ENCODE data around the gene CR1. TPM values are rescaled to one million over a fixed set of nuclear protein-coding genes. Genes with fewer than 3 reads are reported as not detected.
"Not testable (repeated sequence)": the region's sequence is repeated elsewhere in the genome, so short reads cannot be mapped to it uniquely, and the experiment has no call there.

CR1 gene
- total RNA-seq, 1 donor from 2014 or later = not detected

GRCh38 chr1:207503950-207504349, 8.0 kb downstream of the CR1 start:
- DNase-seq (ENCODE audit: low read depth) = no peak

- DNase-seq (ENCODE audit: low read depth) = no peak
Observed at GRCh38 chr1:207504438-207504837, 8.5 kb downstream of the CR1 start.

- no peak for DNase-seq (ENCODE audit: low read depth)
Observed at GRCh38 chr1:207510444-207510843, 14.5 kb downstream of the CR1 start.

GRCh38 chr1:207514890-207515289, 18.9 kb downstream of the CR1 start:
- DNase-seq (ENCODE audit: low read depth) = no peak

GRCh38 chr1:207516729-207517128, 20.8 kb downstream of the CR1 start:
- DNase-seq (ENCODE audit: low read depth) = no peak

DNA sequence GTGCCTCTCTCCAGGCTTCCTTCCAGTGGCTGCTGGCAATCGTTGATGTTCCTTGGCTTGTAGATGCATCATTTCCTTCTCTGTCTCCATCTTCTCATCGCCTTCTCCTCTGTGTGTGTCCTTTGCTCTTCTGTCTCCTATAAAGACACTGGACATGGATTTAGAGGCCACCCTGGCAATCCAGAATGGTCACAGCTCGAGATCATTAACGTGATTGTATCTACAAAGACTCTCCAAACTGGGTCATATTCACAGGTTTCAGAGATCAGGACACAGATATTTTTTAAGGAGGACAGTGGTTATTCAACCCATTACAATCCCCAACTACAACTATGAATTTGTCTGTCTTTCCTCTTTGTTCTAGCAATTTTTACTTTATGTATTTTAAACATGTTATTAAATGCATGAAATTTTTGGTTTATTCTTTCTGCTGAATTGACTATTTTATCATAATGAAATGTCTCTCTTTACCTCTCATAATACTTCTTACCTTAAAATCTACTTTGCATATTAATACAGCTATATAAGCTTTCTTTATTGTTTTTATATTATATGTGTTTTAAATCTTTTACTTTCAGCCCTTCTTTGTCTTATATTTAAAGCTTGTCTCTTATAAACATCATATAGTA, 22.8 kb downstream of the CR1 start:
- DNase-seq (ENCODE audit: low read depth) = no peak

DNA sequence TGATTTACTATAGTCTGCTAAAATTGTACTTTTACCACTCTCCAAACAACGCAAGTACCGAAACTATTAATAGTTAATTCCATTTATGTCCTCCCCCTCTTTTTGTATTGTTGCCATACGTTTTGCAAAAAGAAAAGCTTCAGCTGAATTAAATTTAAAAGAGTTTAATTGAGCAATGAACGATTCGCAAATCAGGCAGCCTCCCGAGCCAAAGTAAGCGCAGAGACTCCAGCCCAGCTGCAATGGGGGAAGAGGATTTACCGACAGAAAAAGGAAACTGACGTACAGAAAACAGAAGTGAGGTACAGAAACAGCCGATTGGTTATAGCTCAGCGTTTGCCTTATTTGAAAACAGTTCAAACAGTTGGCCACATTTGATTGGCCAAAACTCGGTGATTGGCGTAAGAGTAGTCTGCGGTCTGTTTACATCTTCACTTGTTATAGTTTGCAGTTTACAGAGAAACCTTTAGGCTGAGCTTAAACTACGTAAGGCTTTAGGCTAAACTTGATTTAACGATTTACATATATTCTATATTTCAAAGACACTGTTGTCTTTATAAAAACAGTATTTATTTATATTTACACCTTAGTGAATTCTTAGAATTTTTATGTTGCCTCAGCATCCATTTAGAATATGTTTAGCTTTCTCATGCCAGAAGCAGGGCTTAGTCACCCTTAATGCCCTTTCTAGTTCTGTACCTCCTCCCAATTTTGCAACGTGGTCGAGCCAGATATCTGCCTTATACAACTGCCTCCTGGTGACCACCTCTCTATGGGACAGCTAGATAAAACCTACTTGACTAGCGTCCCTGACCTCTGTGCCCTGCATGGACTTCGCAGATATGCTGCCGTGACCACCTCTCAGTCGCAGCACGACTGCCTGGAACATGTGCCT, 23.8 kb downstream of the CR1 start:
- no peak for DNase-seq (ENCODE audit: low read depth)

- DNase-seq (ENCODE audit: low read depth) = not testable (repeated sequence)
Observed at GRCh38 chr1:207520400-207521345, 24.7 kb downstream of the CR1 start.

DNA sequence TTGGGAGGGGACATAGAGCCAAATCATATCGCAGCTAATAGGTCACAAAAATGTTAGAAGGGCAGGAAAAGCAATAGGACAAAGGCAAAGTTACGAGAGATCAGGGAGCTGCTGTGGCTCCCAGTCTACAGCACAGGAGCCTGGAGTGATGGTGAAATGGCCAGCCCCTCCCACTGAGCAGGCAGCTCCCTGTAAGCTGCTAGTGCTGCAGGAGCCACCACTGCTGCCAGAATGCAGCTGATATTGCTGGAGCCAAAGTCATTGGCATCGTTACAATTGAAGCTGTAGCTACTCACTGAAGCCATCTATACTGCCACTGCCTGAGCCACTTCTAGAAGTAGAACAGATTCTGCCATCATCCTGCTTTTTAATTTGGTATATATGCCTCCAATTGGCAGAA, 29.3 kb downstream of the CR1 start:
- DNase-seq (ENCODE audit: low read depth) = not testable (repeated sequence)

GRCh38 chr1:207528401-207528800, 32.4 kb downstream of the CR1 start:
- not testable (repeated sequence) for DNase-seq (ENCODE audit: low read depth)

DNA sequence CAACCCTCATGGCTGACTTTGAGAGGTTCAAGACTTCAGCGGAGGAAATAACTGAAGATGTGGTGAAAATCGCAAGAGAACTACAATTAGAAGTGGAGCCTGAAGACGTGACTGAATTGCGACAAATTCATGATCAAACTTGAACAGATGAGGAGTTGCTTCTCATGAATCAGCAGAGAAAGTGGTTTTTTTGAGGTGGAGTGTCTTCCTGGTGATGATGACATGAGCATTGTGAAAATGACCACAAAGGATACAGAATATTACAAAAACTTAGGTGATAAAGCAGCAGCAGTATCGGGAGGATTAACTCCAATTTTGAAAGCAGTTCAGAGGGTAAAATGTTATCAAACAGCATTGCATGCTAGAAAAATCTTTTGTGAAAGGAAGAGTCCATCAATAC, 40.3 kb downstream of the CR1 start:
- not testable (repeated sequence) for DNase-seq (ENCODE audit: low read depth)

GRCh38 chr1:207546677-207547357, 50.9 kb downstream of the CR1 start:
- not testable (repeated sequence) for DNase-seq (ENCODE audit: low read depth)

DNA sequence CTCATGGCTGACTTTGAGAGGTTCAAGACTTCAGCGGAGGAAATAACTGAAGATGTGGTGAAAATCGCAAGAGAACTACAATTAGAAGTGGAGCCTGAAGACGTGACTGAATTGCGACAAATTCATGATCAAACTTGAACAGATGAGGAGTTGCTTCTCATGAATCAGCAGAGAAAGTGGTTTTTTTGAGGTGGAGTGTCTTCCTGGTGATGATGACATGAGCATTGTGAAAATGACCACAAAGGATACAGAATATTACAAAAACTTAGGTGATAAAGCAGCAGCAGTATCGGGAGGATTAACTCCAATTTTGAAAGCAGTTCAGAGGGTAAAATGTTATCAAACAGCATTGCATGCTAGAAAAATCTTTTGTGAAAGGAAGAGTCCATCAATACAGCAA, 58.9 kb downstream of the CR1 start:
- not testable (repeated sequence) for DNase-seq (ENCODE audit: low read depth)

GRCh38 chr1:207565546-207566468, 69.8 kb downstream of the CR1 start:
- no peak for DNase-seq (ENCODE audit: low read depth)

DNA sequence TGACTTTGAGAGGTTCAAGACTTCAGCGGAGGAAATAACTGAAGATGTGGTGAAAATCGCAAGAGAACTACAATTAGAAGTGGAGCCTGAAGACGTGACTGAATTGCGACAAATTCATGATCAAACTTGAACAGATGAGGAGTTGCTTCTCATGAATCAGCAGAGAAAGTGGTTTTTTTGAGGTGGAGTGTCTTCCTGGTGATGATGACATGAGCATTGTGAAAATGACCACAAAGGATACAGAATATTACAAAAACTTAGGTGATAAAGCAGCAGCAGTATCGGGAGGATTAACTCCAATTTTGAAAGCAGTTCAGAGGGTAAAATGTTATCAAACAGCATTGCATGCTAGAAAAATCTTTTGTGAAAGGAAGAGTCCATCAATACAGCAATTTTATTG, 76.0 kb downstream of the CR1 start:
- DNase-seq (ENCODE audit: low read depth) = not testable (repeated sequence)

DNA sequence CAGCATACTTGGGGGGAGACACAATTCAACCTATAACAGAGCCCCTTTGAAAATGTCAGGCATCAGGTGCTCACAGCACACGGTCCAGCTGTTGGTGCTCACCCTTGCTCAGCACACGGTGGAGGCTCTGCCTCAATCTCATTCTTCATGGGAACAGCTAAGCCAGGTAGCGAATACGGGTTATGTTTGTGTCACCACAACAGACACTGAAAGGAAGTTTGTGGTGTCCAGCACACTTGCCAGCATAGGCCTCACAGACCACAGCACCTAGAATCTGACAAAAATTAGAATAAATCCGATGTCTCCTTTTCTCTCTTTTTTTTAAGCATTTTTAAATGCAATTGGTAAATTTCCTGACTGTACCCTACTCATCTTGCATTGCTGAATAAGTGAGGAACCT, 77.1 kb downstream of the CR1 start:
- DNase-seq (ENCODE audit: low read depth) = not testable (repeated sequence)

- peak; percentile 16 for DNase-seq (ENCODE audit: low read depth)
Observed at GRCh38 chr1:207575381-207575780, 79.4 kb downstream of the CR1 start.

- DNase-seq (ENCODE audit: low read depth) = peak; percentile 59
Observed at GRCh38 chr1:207578796-207579435, 83.0 kb downstream of the CR1 start.

DNA sequence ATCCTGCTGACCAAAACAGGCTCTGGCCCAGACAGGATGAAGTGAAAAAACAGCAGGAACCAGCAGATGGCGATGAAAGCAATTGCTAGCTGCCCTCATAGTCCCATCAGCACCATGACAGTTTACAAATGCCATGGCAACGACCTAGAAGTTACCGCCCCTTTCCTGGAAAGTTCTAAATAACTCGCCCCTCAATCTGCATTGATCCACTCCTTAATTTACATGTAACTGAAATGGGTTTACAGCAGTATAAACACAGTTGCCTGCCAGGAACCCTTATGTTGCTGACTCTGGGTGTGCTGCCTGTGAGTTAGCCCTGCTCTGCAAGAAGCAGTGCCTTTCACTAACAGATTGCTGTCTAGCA, 83.5 kb downstream of the CR1 start:
- DNase-seq (ENCODE audit: low read depth) = peak; percentile 61

Measured in renal cortical epithelial cell (primary cell).